ENCODE results near the gene ITGA3. TPM values are rescaled to one million over a fixed set of nuclear protein-coding genes. Genes with fewer than 3 reads are reported as not detected.

Gene ITGA3
- total RNA-seq, 1 experiment from 2014 or later: 392 TPM

DNA sequence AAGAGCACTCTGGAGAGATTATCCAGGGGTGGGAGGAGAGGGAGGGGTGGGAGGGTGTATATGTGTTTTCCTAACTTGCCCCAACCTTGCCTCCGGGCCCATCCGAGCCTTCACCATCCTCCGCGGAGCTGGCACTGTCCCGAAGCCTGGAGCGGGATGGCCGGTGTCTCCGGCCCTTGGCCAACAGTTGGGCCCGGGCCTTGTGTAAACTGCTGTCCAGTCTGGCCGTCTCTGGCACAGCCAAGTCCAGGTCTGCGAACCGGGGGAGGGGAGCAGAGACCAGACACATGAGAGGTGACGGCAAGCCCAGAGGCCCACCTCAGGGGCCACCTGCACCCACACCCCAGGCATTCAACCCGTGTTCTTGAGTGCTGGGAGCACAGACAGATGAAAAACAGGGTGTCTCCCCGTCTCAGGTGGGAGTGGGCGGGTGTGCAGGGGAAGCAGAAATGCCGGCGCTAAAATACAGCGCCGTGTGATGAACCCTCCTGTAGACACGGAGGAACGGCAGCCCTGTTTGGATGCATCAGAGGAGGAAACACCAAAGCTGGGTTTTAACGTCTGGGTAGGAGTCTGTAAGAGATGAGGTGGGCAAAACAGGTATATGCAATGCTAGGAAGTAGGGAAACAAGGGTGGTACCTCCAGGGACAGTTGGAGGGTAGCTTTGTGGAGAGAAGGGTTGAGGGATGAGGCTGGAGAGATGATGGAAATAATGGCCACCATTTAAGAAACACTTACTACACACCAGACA lies 62.3 kb downstream of the ITGA3 start:
- CTCF ChIA-PET: interaction anchor here (1.4 to 6.8 kb wide), 4 partner anchors 25 to 60 kb away, joined by 8 to 55 read pairs (median 12); partner anchors contain the start of gene PDK2
- intact Hi-C loops (cut with micrococcal nuclease): no loop called here
- H3K79me2 ChIP-seq (ENCODE audit: insufficient read depth, low read length): no peaks in the 10 kb centered on the region
- peaks cover 6% of the 10 kb centered on the region; the same call in 1 of the 2 replicates for H3K27me3 ChIP-seq (ENCODE audit: insufficient read depth, low read length)
- no peak overlapping the region for H3K4me3 ChIP-seq (replicated peaks in 1 of 2; ENCODE audit: low read depth in 1 of 2, low read length in 2 of 2)
- RAD21 ChIA-PET (ENCODE audit: low non-redundant PET in 1 of 2, low total read pairs in 2 of 2, uncharacterized antibody in 2 of 2, unreplicated experiment in 2 of 2): no interaction called here
- H3K36me3 ChIP-seq (ENCODE audit: control insufficient read depth in 1 of 2, insufficient read depth in 2 of 2, low read length in 2 of 2): no peaks in the 10 kb centered on the region
- H3K4me2 ChIP-seq (ENCODE audit: low read length): no peak overlapping the region
- TF ChIP-seq EZH2 (IDR thresholded peaks at IDR 0.05) (no peak), YY1 (IDR thresholded peaks at IDR 0.05; ENCODE audit: extremely low read depth, insufficient replicate concordance, low read depth, low read length) (no peak), POLR2AphosphoS5 (IDR thresholded peaks at IDR 0.05; ENCODE audit: low read depth, low read length) (no peak), CEBPB (IDR thresholded peaks at IDR 0.05; ENCODE audit: low read depth) (no peak), CBX3 (IDR thresholded peaks at IDR 0.05; ENCODE audit: low read depth) (no peak), SIN3A (IDR thresholded peaks at IDR 0.05; ENCODE audit: low read depth) (no peak), POLR2A (IDR thresholded peaks at IDR 0.05; ENCODE audit: borderline replicate concordance, extremely low read depth, insufficient read depth, insufficient read length) (no peak), JUND (IDR thresholded peaks at IDR 0.05) (no peak), TCF7L2 (IDR thresholded peaks at IDR 0.05; ENCODE audit: borderline replicate concordance, extremely low read depth, insufficient read depth, insufficient read length) (no peak), SP1 (IDR thresholded peaks at IDR 0.05; ENCODE audit: low read depth) (no peak), EZH2phosphoT487 (IDR thresholded peaks at IDR 0.05; ENCODE audit: borderline replicate concordance) (no peak)
- TF ChIP-seq, protein P1, sequence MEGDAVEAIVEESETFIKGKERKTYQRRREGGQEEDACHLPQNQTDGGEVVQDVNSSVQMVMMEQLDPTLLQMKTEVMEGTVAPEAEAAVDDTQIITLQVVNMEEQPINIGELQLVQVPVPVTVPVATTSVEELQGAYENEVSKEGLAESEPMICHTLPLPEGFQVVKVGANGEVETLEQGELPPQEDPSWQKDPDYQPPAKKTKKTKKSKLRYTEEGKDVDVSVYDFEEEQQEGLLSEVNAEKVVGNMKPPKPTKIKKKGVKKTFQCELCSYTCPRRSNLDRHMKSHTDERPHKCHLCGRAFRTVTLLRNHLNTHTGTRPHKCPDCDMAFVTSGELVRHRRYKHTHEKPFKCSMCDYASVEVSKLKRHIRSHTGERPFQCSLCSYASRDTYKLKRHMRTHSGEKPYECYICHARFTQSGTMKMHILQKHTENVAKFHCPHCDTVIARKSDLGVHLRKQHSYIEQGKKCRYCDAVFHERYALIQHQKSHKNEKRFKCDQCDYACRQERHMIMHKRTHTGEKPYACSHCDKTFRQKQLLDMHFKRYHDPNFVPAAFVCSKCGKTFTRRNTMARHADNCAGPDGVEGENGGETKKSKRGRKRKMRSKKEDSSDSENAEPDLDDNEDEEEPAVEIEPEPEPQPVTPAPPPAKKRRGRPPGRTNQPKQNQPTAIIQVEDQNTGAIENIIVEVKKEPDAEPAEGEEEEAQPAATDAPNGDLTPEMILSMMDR (IDR thresholded peaks at IDR 0.05 in 2 of 3, conservative IDR thresholded peaks at IDR 0.05 in 1 of 3; ENCODE audit: borderline replicate concordance in 1 of 3, insufficient read depth in 1 of 3, low read depth in 2 of 3, low read length in 2 of 3): no peak
- H3K9me2 ChIP-seq (ENCODE audit: insufficient read depth): no peaks in the 10 kb centered on the region
- peaks cover 7 to 25% of the 10 kb centered on the region in 2 experiments; a peak in 3 of 4 replicates for H3K4me1 ChIP-seq (ENCODE audit: control insufficient read depth in 1 of 2, insufficient read depth in 2 of 2, low read length in 2 of 2)
- no peak overlapping the region for H2AFZ ChIP-seq (ENCODE audit: low read depth, low read length, poor library complexity, severe bottlenecking)
- H3K9me3 ChIP-seq (ENCODE audit: control insufficient read depth in 1 of 2, insufficient read depth in 1 of 2, low read depth in 1 of 2, low read length in 2 of 2): no peaks in the 10 kb centered on the region
- DNase-seq (ENCODE audit: low read depth, low spot score): no peak
- no peak overlapping the region for H3K27ac ChIP-seq (ENCODE audit: low read depth, low read length)
- no peaks in the 10 kb centered on the region for H4K20me1 ChIP-seq (ENCODE audit: insufficient read depth)
- POLR2A ChIA-PET: no interaction called here
- BruUV-seq (replicated peaks): no TSS peak
- no peak for ATAC-seq
- H3K9ac ChIP-seq (ENCODE audit: low read length): no peak overlapping the region
